ENCODE results near the gene DAAM2.

The DAAM2 gene

GRCh38 chr6:39820553-39820952, 28.4 kb downstream of the DAAM2 start:
- DNase-seq = no peak

GRCh38 chr6:39821046-39821740, 29.0 kb downstream of the DAAM2 start:
- DNase-seq = no peak

- no peak for DNase-seq
These were observed 29.8 kb downstream of the DAAM2 start for GRCh38 chr6:39821742-39822532.

GRCh38 chr6:39822846-39823815, 31.0 kb downstream of the DAAM2 start:
- DNase-seq = no peak

GRCh38 chr6:39824030-39824926, 32.1 kb downstream of the DAAM2 start:
- peak; percentile 8 for DNase-seq

GRCh38 chr6:39829331-39829730, 37.2 kb downstream of the DAAM2 start:
- DNase-seq = no peak

GRCh38 chr6:39830444-39830843, 38.3 kb downstream of the DAAM2 start:
- no peak for DNase-seq

- DNase-seq = no peak
These were observed 39.5 kb downstream of the DAAM2 start for GRCh38 chr6:39831701-39832100.

GRCh38 chr6:39834278-39834677, 42.1 kb downstream of the DAAM2 start:
- DNase-seq = no peak

- no peak for DNase-seq
These were observed 42.7 kb downstream of the DAAM2 start for GRCh38 chr6:39834866-39835265.

GRCh38 chr6:39835821-39836295, 43.7 kb downstream of the DAAM2 start:
- DNase-seq = no peak

GRCh38 chr6:39836606-39837005, 44.4 kb downstream of the DAAM2 start:
- DNase-seq = no peak

- no peak for DNase-seq
These were observed 47.3 kb downstream of the DAAM2 start for GRCh38 chr6:39839445-39839844.

GRCh38 chr6:39840781-39841180, 48.6 kb downstream of the DAAM2 start:
- DNase-seq = peak; percentile 12

- DNase-seq = peak; percentile 47
These were observed 49.1 kb downstream of the DAAM2 start for GRCh38 chr6:39841291-39841690.

GRCh38 chr6:39841923-39842322, 49.7 kb downstream of the DAAM2 start:
- no peak for DNase-seq

GRCh38 chr6:39843305-39844020, 51.3 kb downstream of the DAAM2 start:
- peak; percentile 26 for DNase-seq

GRCh38 chr6:39844866-39845265, 52.7 kb downstream of the DAAM2 start:
- no peak for DNase-seq

GRCh38 chr6:39847221-39847620, 55.0 kb downstream of the DAAM2 start:
- DNase-seq = no peak

- no peak for DNase-seq
These were observed 56.0 kb downstream of the DAAM2 start for GRCh38 chr6:39848171-39848570.

- no peak for DNase-seq
These were observed 57.1 kb downstream of the DAAM2 start for GRCh38 chr6:39849228-39849627.
